ENCODE results near the gene EIF4A3. TPM values are rescaled to one million over a fixed set of nuclear protein-coding genes. Genes with fewer than 3 reads are reported as not detected.

Gene EIF4A3
- polyA plus RNA-seq, 1 of the 3 experiments (the other 2 are of a cell fraction): 335 TPM

- TF ChIP-seq, protein P1, sequence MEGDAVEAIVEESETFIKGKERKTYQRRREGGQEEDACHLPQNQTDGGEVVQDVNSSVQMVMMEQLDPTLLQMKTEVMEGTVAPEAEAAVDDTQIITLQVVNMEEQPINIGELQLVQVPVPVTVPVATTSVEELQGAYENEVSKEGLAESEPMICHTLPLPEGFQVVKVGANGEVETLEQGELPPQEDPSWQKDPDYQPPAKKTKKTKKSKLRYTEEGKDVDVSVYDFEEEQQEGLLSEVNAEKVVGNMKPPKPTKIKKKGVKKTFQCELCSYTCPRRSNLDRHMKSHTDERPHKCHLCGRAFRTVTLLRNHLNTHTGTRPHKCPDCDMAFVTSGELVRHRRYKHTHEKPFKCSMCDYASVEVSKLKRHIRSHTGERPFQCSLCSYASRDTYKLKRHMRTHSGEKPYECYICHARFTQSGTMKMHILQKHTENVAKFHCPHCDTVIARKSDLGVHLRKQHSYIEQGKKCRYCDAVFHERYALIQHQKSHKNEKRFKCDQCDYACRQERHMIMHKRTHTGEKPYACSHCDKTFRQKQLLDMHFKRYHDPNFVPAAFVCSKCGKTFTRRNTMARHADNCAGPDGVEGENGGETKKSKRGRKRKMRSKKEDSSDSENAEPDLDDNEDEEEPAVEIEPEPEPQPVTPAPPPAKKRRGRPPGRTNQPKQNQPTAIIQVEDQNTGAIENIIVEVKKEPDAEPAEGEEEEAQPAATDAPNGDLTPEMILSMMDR (IDR thresholded peaks at IDR 0.05): peak; percentile 72
- no peak for TF ChIP-seq GATA2 (CRISPR knock-in tag; IDR thresholded peaks at IDR 0.05)
- TF ChIP-seq, protein P2, sequence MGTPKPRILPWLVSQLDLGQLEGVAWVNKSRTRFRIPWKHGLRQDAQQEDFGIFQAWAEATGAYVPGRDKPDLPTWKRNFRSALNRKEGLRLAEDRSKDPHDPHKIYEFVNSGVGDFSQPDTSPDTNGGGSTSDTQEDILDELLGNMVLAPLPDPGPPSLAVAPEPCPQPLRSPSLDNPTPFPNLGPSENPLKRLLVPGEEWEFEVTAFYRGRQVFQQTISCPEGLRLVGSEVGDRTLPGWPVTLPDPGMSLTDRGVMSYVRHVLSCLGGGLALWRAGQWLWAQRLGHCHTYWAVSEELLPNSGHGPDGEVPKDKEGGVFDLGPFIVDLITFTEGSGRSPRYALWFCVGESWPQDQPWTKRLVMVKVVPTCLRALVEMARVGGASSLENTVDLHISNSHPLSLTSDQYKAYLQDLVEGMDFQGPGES (IDR thresholded peaks at IDR 0.05; ENCODE audit: low read depth, low read length): no peak
- no peak for TF ChIP-seq ELF1 (IDR thresholded peaks at IDR 0.05)
- TF ChIP-seq NRF1 (IDR thresholded peaks at IDR 0.05; ENCODE audit: low read depth, low read length): peak; percentile 94
- no peak for TF ChIP-seq REST (IDR thresholded peaks at IDR 0.05; ENCODE audit: low read depth, low read length)
- no peak; the same call in 1 of the 2 replicates for TF ChIP-seq TAF1 (IDR thresholded peaks at IDR 0.05; ENCODE audit: borderline replicate concordance, low read depth, low read length)
- no peak for TF ChIP-seq RFX5 (IDR thresholded peaks at IDR 0.05; ENCODE audit: low read length)
- TF ChIP-seq YY1 (IDR thresholded peaks at IDR 0.05; ENCODE audit: low read depth): no peak; the same call in 1 of the 2 replicates
- peak; percentile 36 for TF ChIP-seq MAX (IDR thresholded peaks at IDR 0.05; ENCODE audit: low read depth)
- peak; percentile 46; the same call in 1 of the 2 replicates for TF ChIP-seq MXI1 (IDR thresholded peaks at IDR 0.05; ENCODE audit: low read depth, low read length)
- TF ChIP-seq TEAD4 (IDR thresholded peaks at IDR 0.05; ENCODE audit: borderline replicate concordance, insufficient read depth): no peak
- no peak for TF ChIP-seq FOXJ3 (CRISPR knock-in tag; IDR thresholded peaks at IDR 0.05)
- peak; percentile 99 for TF ChIP-seq USF2 (IDR thresholded peaks at IDR 0.05; ENCODE audit: borderline replicate concordance, low read depth, low read length)
- no peak; a peak in 1 of 4 replicates for TF ChIP-seq EP300 (IDR thresholded peaks at IDR 0.05; ENCODE audit: borderline replicate concordance in 1 of 2, low read depth in 1 of 2, low read length in 1 of 2)
- no peak for TF ChIP-seq FOXM1 (IDR thresholded peaks at IDR 0.05; ENCODE audit: low read depth)
- TF ChIP-seq FOSL2 (IDR thresholded peaks at IDR 0.05; ENCODE audit: borderline replicate concordance, low read depth): no peak
Observed at GRCh38 chr17:80101011-80101945, 45.6 kb downstream of the EIF4A3 start, which contains the start of gene GAA (continued).
